Hair follicle dermal papilla cell (primary cell): ENCODE results near the gene KIAA0408. TPM values are rescaled to one million over a fixed set of nuclear protein-coding genes. Genes with fewer than 3 reads are reported as not detected.

Experiments
- small RNA-seq: library from RNA; depleted of rRNA; stranded (forward); fragments of <200 nt; gene quantifications from one replicate; pipeline ENCODE3, GENCODE V24; 2012
- total RNA-seq: library from RNA; depleted of rRNA; stranded (reverse); fragments of >200 nt; gene quantifications from 2 replicates; pipeline ENCODE4 v1.2.3, GENCODE V29; 2012

Gene KIAA0408
- 1.1 TPM in 2 replicates for total RNA-seq

GRCh38 chr6:127459231-127459641 lies at the start of gene KIAA0408:
Gene KIAA0408 (minus strand): TSS chr6:127459389. CDS start chr6:127453981, 5,408 bp downstream.

Small RNAs within 50 kb of the gene (small RNA-seq; reads per million reads assigned to genes)
- gene KIAA0408: not detected

Other genes with a start within 250 kb of the KIAA0408 start
- 54.3 and 55.5 TPM in 2 replicates for gene RNF146, start 192.5 kb downstream of the KIAA0408 start, total RNA-seq
- gene ECHDC1, start 115.8 kb downstream of the KIAA0408 start, total RNA-seq: 51.4 and 55.0 TPM in 2 replicates
- not detected in 2 replicates for gene C6orf58, start 117.8 kb upstream of the KIAA0408 start, total RNA-seq